ENCODE measurements around the gene AGAP1.

- TF ChIP-seq FOXP2 (optimal IDR thresholded peaks at IDR 0.05; ENCODE audit: borderline replicate concordance, extremely low read depth, extremely low read length, insufficient read depth) (no peak), POLR2AphosphoS5 (IDR thresholded peaks at IDR 0.05; ENCODE audit: low read depth, low read length) (no peak), REST (IDR thresholded peaks at IDR 0.05; ENCODE audit: insufficient read depth in 1 of 2, low read depth in 2 of 2, low read length in 2 of 2) (no peak), TAF1 (IDR thresholded peaks at IDR 0.05; ENCODE audit: borderline replicate concordance, insufficient read depth, low read length) (no peak)
Measured at GRCh38 chr2:235923859-235924674, 430.2 kb downstream of the AGAP1 start.
